CD4-positive, alpha-beta T cell treated with Interleukin-12 subunit alpha and Interleukin-12 subunit beta, for 1 hour (primary cell): ENCODE measurements around the gene DISC1.
"Not testable (repeated sequence)": the region's sequence is repeated elsewhere in the genome, so short reads cannot be mapped to it uniquely, and the experiment has no call there.

ENCODE experiments used
- DNase-seq: peaks from one replicate; pipeline ENCODE4 v3.0.0-alpha.2; 2020

Gene DISC1

DNA sequence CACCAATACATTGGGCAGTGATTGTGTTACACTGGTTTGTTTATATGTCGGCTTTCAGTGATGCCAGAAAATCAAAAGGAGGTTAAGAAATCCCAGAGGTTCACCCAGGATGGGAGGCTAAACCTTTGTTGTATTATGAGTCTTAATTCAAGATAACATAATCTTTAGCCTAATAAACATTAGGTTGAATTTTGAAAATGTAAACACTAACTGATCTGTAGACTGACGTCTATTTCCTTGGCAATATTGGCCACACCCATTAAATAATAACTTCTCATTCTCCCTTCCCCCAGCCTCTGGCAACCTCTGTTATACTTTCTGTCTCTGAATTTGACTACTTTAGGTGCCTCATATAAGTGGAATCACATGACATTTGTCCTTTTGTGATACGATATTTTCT, 238.7 kb downstream of the DISC1 start:
- no peak for DNase-seq

DNA sequence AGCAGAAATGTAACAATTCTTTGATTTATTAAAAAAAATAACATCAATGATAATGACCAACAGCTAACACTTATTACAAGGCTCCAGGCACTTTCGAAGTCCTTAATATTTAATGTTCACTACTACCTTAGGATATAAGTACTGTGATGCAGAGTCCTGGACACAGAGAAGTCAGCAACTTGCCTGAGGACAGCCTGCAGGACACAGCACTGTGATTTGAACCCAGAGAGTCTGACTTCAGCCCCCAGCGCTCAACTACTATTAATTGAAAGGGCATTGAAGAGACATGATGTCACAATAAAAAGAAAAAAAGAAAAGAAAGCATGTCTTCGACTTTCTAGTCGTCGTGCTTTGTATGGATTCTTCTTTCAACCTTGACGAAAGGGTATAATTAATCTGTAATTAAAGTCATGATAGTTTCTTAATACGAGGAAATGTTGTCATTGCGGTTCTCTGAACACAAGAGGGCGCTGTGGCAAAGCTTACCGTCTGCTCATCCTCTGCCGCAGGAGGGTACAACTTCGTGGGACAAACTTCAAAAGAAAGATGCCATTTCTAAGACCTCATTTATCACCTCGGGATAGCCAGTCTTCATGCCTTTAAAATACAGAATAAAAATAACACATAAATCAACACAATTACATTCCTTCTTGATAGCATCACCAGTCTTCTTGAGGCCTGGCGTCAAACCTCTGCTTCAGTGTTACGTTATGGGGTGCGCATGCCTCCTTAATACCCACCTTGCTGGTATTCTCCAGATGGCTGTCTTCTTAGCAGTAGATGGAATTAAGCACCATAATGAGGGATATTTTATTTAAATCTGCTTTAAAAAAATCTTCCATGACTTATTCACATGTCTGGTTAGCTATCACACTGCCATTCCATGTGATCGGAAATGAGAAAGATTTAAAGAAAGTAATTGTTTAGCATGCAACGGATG, 240.1 kb downstream of the DISC1 start:
- DNase-seq: peak; percentile 63

DNA sequence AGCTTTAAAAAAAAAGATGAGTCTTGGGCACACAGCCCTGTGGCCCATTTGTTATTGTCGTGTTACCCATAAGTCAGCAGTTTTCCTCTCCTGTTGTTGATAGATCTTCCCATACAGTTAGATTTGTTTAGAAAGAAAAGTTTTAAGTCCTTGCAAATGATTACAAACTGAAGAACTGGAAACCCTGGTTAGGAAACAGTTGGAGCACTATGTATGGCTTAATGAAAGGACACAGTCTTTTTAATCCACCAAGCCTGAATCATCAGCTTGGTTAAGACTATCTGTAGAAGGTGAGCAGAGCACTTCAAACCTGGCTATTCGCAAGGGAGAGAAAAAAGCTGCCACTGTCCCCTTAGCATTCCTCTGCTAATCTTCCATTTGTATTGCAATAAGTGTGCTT, 241.0 kb downstream of the DISC1 start:
- DNase-seq: no peak

DNA sequence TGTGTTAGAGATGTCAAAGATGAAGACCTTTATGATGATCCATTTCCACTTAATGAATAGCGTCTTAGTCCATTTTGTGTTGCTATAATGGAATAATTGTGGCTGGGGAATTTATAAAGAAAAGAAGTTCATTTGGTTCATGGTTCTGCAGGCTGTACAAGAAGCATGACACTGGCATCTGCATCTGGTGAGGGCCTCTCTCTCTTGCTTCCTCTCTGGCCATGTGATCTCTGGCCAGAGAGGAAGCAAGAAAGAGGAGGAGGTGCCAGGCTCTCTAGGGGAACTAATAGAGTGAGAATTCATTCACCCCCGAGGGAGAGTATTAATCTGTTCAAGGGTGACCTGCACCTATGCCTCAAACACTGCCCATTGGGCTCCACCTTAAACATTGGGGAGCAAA, 242.8 kb downstream of the DISC1 start:
- no peak for DNase-seq

DNA sequence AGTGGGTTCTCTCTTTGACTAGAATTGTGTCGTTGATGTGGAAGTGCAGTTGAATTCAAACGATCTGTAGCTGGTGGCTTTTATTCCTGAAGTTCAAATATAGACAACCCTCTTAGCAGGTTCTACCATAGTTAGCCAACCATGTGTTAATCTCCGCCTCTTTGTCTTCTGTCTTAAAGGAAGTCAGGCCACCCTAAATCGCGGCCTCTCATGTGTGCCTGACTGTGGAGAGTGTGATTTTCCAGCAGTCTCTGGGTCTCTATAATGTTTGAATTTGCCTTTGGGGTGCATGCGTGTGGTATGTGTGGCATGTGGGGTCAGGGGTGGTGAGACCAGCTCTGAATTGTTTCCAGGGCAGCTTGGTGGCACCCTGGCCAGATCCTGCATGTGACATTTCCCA, 244.9 kb downstream of the DISC1 start:
- no peak for DNase-seq

DNA sequence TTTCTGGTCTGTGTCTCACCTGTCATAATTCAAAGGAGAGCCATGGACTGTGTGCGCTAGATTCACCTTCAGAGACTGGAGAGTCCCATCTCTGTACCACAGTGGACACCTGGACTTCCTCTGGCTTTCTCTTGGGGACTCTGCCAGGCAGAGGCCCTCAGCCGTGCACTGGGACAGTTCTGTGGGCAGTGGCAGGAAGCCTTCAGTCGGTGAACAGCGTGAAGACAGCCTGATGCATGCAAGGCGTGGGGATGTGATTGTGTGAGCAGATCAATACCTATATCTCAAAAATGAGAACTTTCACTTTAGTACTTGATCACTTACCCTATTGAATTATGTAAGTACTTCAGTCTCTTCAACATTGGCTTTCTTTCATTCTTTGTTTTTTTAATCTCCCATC, 245.3 kb downstream of the DISC1 start:
- DNase-seq: no peak

DNA sequence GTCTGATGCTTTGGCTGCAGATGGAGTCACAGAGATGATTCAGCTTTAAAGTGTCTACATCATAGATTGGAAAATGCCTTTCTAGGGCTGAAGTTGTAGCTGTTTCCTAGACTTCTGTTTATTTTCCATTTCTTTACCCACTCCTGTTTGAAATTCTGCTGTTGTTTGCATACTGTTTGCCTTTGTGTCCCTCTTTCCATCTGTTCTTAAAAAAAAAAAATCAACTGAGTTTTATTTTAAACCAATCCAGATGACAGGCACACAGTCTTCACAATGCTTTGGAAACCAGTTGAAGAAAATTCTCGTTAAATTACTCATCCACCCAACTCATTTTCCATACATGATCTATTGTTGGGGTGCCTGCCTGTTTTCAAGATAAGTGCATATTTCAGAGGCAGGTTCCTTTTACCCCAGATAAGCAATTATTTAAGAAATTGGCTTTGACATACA, 245.9 kb downstream of the DISC1 start:
- no peak for DNase-seq

DNA sequence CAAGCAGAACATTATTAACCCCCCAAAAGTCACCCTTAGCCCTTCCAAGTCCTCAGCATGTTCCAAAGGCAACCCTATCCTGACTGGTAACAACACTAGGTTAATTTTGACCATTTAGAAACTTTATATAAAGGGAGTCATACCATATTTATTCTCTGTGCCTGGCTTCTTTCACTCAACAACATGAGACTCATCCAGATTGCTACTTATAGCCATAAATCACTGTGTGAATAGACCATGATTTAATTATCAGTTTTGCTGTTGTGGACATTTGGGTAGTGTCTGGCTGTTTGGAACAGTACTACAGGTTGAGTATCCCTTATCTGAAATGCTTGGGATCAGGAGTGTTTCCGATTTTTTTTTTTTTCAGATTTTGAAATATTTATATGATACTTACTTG, 252.1 kb downstream of the DISC1 start:
- no peak for DNase-seq

DNA sequence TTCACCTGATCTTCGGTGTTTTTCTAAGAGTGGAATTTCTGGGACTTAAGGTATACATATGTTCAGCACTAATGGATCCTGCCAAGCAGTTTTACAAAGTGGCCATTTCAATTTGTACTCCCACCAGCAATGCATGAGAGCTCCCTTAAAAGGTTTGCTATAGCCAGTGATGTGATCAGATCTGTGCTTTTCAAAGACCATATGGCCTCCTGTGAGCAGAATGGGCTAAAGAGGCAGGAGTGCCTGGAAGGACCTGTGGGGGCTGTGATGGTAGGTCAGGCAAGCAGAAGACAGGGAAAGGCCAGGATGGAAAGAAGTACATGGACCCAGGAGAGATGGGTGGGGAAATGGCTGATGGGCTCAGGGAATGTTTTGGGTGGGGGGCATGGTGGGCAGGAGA, 252.7 kb downstream of the DISC1 start:
- no peak for DNase-seq

DNA sequence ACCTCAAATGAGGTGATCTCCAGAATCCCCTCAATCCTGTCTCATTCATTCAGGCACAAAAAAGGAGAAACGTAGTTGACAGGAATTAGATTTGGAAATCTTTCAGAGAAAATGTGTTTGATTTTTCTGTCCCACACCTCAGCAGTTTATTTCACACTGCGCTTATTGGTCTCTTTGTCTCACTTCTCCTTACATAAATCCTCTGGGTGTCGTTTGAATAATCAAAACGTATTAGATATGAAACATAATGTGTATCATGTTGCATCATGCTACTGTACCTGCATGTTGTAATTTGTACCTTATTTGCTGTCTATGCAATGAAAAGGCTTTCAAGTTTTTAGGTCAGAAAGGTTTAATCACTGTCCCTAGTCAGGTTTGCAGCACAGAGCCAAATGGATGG, 255.7 kb downstream of the DISC1 start:
- DNase-seq: no peak

DNA sequence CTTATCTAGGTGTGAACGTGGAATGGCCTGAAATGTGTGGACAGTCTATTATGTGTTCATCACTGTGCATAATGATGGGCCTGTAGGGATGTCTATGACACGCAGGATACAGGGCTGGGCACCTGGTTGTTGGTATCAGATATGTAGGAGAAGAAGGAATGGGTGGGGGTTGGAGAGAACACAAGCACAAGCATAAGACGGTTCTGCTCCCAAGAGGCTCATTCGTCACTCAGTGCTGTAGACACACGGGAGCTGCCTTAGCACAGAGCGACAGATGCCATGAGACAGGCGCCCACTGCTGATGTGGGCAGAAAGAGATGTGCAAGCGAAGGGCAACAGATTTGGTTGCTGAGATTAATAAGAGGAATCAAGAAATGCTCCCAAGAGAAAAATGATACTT, 256.2 kb downstream of the DISC1 start:
- no peak for DNase-seq

DNA sequence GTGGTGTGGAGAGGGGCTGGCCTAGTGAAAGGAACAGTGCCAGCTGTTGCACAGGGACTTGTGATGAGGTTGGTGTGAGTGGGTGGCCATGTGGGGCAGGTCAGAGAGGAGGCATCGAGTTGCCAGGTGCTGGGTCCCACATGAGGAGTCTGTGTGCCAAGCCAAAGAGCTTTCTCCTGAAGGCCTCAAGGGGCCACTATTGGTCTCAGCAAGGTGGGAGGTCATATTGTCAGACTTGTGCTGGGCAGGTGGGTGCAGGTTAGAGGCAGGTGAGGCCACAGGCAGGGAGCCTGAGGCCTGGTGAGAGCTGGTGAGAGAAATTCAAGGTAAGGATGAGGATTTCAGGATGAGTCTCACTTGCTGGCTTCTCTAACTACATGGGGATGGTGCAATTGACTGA, 256.8 kb downstream of the DISC1 start:
- DNase-seq: no peak

DNA sequence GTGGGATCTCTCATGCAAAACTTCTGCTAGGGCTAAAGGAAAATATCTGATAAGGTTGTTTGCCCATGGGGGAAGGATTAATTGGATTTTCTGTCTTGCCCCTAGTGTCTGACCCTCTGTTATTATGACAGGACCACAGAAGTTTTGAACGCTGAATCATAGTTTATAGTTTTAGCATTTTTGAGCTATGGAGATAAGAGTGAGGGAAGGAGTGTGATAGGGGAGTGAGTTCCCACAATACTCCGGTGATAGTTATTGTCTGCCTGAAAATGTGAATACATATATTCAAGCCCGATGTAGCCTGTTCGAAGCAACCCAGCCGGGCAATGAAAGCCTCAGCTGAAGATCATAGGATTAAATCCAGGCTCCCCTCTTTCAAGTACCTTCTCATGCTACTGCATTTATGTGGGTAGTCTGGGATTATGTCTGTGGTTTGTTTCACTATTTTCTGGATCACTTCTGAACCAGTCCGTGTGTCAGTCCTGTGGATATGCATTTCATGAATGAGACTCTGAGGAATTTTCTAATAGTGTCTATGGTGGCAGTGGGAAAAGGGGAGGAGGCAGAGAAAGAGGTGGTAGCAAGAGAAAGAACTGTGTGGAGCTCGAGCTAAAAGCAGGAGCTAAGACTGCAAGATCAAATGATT, 258.7 kb downstream of the DISC1 start:
- DNase-seq: no peak

DNA sequence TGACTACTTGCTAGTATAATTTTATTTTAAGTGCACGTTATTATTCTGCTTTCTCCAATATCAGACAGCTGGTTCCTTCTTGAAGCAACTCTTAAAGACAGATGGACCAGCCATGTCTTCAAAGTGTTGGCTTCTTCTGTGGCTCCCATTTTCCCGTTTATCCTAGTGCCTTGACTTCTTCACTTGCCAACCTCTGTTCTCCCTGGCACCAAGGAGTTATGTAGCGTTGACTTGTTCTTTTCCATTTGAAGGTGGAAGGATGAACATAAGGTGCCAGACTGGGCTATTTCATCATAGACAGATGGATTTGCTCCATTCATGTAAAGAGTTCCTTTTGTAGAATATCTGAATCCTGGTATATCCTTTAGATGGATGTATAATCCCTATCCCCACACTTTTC, 260.6 kb downstream of the DISC1 start:
- no peak for DNase-seq

DNA sequence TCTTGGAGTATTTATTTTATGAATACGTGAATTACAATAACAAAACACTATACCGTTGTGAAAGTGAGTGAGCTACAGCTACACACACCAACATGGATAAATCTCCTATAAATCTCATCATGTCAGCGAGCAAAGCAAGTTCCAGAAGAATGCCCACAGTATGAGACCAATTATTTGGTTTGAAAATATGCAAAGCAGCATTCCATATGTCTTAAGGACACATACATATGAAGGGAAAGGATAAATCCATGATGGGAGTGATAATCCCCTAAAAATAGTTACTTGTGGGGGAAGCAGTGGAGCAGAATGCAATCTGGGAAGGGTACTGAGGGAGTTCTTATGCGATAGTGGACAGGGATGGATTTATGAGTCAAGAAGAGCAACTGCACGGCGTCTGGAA, 261.3 kb downstream of the DISC1 start:
- DNase-seq: no peak

DNA sequence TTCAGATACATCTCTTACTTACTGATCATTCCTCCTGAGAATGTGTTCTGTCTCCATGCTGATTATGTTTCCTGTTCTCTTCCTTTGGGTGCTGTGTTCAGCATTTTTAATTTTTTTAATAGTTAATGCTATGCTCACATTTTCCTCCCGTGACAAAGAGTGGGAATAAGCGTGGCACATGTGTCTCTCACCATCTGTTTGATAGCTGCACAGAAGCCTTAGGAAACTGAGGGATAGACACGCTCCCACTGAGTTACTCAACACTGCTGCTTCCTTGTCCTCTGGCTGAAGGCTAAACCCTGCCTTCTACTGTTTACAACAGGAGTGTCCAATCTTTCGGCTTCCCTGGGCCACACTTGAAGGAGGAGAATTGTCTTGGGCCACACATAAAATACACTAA, 264.2 kb downstream of the DISC1 start:
- no peak for DNase-seq

DNA sequence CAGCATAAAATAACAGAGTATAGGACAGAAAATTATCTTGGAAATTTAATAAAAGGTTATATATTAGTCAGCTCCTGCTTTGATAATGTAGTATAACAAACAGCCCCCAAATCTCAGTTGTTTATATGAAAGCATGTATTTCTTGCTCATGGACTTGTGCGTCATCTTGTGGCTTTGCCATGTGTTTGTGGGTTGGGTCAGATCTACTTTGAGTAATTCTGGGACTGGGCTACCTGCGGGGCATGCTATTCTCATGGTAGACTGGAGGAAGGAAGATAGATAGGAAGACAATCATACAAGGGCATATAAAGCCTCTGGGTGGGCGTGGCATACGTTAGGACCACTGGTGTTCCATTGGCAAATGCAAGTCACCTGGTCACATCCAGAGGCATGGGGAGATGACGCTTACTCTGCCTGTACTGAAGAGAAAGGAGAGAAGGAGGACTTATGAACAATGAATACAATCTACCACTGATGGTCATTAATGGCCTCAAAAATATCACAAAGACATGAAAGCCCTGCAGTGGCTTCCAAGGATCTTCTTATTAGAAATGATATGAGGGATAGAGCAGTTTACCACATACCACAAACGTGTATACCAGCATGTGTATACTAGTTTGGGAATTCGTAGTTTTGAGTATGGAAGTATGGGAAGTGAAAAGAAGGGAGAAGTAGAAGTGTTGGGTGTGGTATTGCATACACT, 267.0 kb downstream of the DISC1 start:
- no peak for DNase-seq

DNA sequence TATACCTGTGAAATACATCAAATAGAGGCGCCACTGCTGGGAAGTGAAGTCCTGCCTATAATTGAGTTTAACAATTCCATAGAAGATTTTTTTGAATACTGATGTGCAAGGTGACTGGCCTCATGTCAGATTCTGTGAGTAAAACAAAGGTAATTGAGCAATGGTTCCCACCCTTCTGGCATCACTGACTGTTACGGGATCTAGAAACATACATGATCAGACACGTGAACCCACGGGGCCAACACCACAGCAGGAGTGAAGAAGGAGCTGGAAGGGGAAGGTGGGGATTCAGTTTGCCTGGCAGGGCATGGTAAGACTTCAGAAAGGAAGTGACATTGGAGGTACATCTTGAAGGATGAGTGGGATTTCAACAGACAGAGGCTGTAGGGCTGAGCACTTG, 270.2 kb downstream of the DISC1 start:
- DNase-seq: no peak

DNA sequence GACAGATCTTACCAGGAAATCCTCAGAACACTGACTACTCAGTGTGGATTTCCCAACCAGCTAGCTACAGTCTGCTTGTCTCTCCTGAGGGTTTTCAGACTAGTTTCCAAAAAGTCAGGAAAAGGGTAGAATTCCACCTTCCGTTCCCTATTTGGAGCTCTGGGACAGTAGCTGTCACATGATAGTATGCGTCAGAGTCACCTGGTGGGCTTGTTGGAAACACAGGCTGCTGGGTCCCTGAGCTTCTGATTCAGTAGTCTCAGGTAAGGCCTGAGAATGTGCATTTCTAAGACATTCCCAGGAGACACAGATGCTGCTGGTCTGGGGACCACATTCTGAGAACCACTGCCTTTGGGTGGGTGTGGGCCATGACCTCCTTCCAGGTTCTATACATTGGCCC, 272.5 kb downstream of the DISC1 start:
- DNase-seq: no peak

DNA sequence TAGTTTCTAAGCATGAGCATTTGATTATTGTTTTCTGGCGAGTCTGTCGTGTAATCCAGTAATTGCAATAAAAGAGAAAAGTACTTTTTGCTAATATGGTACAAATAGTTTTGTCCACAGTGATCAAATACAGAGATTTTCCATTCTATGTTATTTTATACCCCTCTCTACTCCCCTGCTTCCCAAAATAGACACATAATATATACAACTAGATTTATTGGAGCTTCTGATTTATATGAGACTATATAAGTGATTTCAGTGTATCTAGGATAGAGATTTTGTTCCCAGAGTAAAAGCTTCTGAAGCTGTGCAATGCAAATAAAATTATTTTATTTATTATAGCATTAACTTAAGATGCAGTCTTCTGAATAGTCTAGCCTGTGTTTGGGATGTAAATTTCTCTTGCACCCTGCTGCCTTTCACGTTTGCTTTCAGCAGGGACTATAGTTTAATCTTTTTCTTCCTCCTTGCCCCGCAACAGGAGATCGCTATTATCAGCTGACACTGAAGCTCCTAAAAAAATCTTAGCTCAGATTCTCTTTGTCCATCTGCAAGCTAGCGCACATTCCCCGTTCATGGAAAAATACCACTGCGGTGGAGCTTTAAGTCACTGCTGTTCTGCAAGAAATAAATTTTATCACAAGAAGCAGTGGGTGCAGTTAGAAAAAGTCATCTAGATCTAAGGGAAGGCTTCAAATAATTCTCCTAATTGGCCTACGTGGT, 273.3 kb downstream of the DISC1 start:
- no peak for DNase-seq

DNA sequence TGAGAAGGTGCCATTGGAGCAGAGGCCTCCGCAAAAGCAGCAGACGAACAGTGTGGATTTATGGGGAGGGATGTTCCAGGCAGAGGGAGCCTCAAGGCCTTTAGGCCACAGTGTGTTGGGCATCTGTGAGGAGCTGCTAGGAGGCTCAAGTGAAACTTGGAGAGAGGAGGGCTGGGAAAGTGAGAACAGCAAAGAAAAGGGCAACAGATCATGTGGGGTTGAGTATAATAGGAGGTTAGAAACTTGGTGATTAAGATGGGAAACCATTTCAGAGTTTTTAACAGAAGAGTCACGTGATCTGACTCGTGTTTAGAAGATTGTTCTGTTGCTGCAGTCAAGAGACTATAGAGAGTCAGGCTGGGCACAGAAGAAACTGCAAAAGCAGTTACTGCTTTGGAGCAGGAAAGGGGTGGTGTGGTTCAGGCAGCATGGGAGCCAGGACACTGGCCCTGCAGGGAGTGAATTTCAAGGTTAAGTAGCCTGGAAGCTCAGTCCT, 277.0 kb downstream of the DISC1 start:
- no peak for DNase-seq

DNA sequence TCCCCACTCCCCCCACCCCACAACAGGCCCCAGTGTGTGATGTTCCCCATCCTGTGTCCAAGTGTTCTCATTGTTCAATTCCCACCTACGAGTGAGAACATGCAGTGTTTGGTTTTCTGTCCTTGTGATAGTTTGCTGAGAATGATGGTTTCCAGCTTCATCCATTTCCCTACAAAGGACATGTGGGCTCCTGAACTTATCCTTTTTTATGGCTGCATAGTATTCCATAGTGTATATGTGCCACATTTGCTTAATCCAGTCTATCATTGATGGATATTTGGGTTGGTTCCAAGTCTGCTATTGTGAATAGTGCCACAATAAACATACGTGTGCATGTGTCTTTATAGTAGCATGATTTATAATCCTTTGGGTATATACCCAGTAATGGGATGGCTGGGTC, 280.7 kb downstream of the DISC1 start:
- DNase-seq: not testable (repeated sequence)

DNA sequence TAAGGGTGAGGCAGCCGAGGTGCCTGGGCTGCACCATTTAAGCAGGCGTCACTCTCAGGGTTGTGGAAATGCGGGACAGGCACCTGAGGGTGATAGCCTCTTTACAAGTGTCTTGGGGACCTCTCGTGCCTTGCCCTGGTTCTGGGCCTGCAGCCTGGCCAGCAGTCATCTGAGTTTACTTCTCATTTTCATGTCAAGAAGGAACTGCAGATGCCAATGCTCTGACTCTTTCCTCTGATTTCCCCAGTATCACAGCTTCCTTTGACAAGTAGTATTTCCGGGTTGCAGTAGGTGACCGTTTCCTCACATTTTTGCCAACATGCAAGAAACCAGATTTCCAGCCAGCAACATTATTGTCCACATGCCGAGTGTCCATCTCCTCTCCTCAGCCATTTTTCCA, 286.9 kb downstream of the DISC1 start:
- no peak for DNase-seq
